Keratinocyte (primary cell): ENCODE data around the gene ZNF726.

ENCODE experiments used
- EZH2 ChIP-seq: IDR thresholded peaks from one replicate; pipeline ENCODE4 v1.6.1; 2012; ENCODE audit warnings: inconsistent platforms, mild to moderate bottlenecking, low read length, moderate library complexity
- TF ChIP-seq, protein P1 (sequence below), 3 experiments: IDR thresholded peaks in 1 of 3; conservative IDR thresholded peaks in 1 of 3; optimal IDR thresholded peaks in 1 of 3; 2 replicates in 2 of 3; 3 replicates in 1 of 3; pipeline versions ENCODE3 to v1.5.1; 2011; ENCODE audit warnings: low read length in 3 of 3, mild to moderate bottlenecking in 3 of 3, moderate library complexity in 2 of 3, control low read depth in 1 of 3, inconsistent platforms in 1 of 3; ENCODE audit not compliant: insufficient read depth in 2 of 3; ENCODE audit errors: extremely low read depth in 1 of 3

DNA sequence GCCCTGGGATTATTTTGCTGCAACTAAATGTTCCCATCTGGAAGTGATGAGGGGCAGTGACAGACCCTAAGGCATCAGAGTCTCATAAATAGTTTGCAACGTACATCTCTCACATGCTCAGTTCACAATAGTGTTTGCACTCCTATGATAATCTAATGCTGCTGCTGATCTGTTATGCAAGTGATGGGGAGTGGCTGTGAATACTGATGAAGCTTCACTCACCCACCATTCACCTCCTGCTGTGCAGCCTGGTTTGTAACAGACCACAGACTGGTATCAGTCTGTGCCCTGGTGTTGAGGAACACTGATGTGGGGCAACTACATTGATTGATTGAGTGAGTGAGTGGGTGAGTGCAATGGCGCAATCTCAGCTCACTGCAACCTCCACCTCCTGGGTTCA lies 54.9 kb downstream of the ZNF726 start:
- TF ChIP-seq, protein P1, sequence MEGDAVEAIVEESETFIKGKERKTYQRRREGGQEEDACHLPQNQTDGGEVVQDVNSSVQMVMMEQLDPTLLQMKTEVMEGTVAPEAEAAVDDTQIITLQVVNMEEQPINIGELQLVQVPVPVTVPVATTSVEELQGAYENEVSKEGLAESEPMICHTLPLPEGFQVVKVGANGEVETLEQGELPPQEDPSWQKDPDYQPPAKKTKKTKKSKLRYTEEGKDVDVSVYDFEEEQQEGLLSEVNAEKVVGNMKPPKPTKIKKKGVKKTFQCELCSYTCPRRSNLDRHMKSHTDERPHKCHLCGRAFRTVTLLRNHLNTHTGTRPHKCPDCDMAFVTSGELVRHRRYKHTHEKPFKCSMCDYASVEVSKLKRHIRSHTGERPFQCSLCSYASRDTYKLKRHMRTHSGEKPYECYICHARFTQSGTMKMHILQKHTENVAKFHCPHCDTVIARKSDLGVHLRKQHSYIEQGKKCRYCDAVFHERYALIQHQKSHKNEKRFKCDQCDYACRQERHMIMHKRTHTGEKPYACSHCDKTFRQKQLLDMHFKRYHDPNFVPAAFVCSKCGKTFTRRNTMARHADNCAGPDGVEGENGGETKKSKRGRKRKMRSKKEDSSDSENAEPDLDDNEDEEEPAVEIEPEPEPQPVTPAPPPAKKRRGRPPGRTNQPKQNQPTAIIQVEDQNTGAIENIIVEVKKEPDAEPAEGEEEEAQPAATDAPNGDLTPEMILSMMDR (optimal IDR thresholded peaks at IDR 0.05 in 1 of 3, IDR thresholded peaks at IDR 0.05 in 1 of 3, conservative IDR thresholded peaks at IDR 0.05 in 1 of 3; ENCODE audit: extremely low read depth in 1 of 3, insufficient read depth in 2 of 3, low read length in 3 of 3): no peak
- no peak for TF ChIP-seq EZH2
